NCI-H510A (cell line): Measurements from ENCODE around the gene KIF2C.
"Not testable (repeated sequence)": the region's sequence is repeated elsewhere in the genome, so short reads cannot be mapped to it uniquely, and the experiment has no call there.

Experiments
- DNase-seq: peaks from one replicate; lab custom pipeline; 2025; lab: John Stamatoyannopoulos, UW

Gene KIF2C

DNA sequence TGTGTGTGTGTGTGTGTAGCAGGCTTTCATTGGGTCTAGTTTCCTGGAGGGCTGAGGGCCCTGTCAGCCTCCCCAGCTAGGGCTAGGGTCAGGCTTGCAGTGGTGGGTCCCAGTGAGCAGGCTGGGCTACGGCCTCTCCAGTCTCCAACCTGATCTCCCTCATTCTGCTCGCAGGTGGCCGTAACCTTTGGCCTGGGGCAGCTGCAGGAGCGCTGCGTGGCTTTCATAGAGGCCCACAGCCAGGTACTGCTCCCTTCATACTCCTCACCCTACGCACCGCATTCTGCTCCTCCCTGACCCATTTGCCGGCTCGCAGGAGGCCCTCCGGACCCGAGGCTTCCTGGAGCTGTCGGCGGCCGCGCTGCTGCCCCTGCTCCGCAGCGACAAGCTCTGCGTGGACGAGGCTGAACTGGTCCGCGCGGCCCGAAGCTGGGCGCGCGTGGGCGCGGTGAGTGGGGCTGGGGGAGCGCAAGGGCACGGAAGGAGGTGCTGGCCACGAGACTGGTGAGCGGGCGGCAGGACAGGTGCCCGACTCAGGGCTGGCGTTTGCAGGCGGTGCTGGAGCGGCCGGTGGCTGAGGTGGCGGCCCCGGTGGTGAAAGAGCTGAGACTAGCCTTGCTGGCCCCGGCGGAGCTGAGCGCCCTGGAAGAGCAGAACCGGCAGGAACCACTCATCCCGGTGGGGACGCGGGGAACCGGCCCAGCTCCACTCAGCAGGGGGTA is 73.3 kb downstream of the KIF2C start:
- no peak for DNase-seq

DNA sequence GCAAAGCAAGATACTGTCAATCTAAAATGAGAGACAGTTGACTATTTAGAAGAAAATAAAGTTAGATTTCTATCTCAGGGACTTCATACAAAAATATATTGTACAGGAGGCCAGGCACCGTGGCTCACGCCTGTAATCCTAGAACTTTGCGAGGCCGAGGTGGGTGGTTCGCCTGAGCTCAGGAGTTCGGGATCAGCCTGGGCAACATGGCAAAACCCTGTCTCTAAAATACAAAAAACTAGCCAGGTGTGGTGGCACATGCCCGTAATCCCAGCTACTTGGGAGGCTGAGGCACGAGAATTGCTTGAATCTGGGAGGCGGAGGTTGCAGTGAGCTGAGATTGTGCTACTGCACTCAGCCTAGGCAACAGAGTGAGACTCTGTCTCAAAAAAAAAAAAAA is 76.3 kb downstream of the KIF2C start:
- not testable (repeated sequence) for DNase-seq

DNA sequence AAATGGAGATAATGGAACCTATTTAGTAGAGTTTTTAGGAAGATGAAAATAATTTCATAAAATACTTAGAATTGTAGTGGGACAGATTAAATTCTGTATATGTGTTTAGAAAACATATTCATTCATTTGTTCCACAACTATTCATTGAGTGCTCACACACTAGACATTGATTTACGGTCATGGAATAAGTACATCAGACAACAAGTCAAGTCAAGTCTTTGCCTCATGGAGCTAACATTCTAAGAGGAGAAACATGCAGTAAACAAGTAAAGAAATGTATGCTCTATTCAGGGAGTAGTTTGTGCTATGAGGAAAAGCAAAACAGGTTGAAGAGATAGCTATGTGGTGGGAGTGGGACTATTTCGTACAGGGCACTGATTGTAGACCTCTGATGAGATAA is 77.7 kb downstream of the KIF2C start:
- no peak for DNase-seq
